IMR-90 (cell line): ENCODE measurements around the gene LTB4R2. TPM values are rescaled to one million over a fixed set of nuclear protein-coding genes. Genes with fewer than 3 reads are reported as not detected.

Experiments
- CEBPB ChIP-seq: IDR thresholded peaks from 2 replicates; pipeline ENCODE4 v1.6.1; 2012; ENCODE audit warnings: low read depth, low read length, improper control_type of control experiment
- FOS ChIP-seq: fragments of 150-350 bp; IDR thresholded peaks from 2 replicates; pipeline ENCODE4 v1.6.1; 2016; ENCODE audit warnings: low read depth, low read length
- polyA plus RNA-seq, 3 experiments: library from polyadenylated mRNA; depleted of rRNA; stranded (reverse); fragments of >200 nt; gene quantifications; 2 replicates each; pipeline ENCODE4 v1.2.3, GENCODE V29; 2012; ENCODE audit warnings: low replicate concordance in 1 of 3
- total RNA-seq: library from RNA; depleted of rRNA; stranded (reverse); fragments of >200 nt; gene quantifications from 2 replicates; pipeline ENCODE4 v1.2.3, GENCODE V29; 2012
- TF ChIP-seq, protein P1 (sequence below): fragments of 150-350 bp; IDR thresholded peaks from 2 replicates; pipeline ENCODE4 v1.6.1; 2017; ENCODE audit warnings: mild to moderate bottlenecking, antibody characterized with exemption, low read length, low read depth

The LTB4R2 gene
- total and polyA plus RNA-seq, 2 of the 4 experiments (the other 2 are of a cell fraction), result 0.72 to 1.7 TPM

DNA sequence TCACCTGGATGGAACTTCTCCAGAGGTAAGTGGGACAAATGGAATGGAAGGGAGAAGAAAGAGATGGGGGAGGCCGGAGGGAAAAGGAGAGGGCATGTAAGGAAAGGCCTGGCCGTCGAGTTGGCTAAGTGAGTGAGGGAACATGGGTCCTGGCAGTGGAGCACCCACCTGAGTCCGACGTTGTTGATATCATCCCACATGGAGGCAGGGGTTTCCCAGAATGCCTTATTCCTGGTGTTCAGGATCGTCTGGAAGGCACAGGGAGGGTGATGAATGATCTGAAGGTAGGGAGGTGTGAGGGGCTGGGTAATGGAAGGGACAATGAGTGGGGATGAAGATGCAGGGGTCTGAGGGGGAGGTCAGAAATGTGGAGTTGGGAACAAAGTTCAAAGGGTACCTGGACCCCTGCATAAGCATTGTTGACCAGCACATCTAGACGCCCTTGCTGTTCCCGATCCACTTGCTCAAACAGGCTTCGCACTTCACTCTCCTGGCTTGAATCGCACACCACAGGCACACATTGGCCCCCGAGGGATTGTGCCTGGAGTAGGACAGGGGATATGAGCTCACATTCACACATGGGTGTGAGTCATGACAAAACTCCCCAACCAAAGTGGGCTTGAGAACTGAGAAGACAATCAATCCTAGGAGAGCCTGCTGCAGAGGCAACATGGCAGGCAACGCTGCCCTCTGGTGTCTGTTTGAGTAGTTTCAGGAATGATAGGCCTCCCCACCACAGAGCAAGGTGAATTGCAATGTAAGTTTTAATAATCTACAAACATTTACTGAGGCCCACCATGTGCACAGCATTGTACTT, 13.4 kb upstream of the LTB4R2 start (continued):
- TF ChIP-seq FOS, result peak; percentile 65; the same call in 1 of the 2 replicates
- TF ChIP-seq CEBPB, result no peak; the same call in 1 of the 2 replicates
- TF ChIP-seq, protein P1, sequence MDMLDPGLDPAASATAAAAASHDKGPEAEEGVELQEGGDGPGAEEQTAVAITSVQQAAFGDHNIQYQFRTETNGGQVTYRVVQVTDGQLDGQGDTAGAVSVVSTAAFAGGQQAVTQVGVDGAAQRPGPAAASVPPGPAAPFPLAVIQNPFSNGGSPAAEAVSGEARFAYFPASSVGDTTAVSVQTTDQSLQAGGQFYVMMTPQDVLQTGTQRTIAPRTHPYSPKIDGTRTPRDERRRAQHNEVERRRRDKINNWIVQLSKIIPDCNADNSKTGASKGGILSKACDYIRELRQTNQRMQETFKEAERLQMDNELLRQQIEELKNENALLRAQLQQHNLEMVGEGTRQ, result peak; percentile 49; the same call in 1 of the 2 replicates
